Cortex of kidney (tissue), 1 donor: ENCODE results near the gene TNIP2.

Experiments
- DNase-seq: peaks from one replicate; lab custom pipeline; 2025; lab: John Stamatoyannopoulos, UW

The TNIP2 gene

GRCh38 chr4:2755821-2756690, at the start of gene TNIP2:
Gene TNIP2 (minus strand): TSS chr4:2756336. CDS start chr4:2756289, 47 bp downstream.
- no peak for DNase-seq

GRCh38 chr4:2804973-2805501, 48.9 kb upstream of the TNIP2 start:
- no peak for DNase-seq

GRCh38 chr4:2804449-2804972, 48.4 kb upstream of the TNIP2 start:
- DNase-seq = no peak

GRCh38 chr4:2803624-2804448, 47.7 kb upstream of the TNIP2 start:
- DNase-seq = no peak

GRCh38 chr4:2802618-2803531, 46.7 kb upstream of the TNIP2 start:
- DNase-seq = no peak

- DNase-seq = no peak
Observed at GRCh38 chr4:2800691-2801596, 44.8 kb upstream of the TNIP2 start.

GRCh38 chr4:2799971-2800690, 44.0 kb upstream of the TNIP2 start:
- no peak for DNase-seq

GRCh38 chr4:2799224-2799911, 43.2 kb upstream of the TNIP2 start:
- DNase-seq = no peak

- no peak for DNase-seq
Observed at GRCh38 chr4:2798399-2799223, 42.5 kb upstream of the TNIP2 start.

- DNase-seq = no peak
Observed at GRCh38 chr4:2797545-2798305, 41.6 kb upstream of the TNIP2 start.

GRCh38 chr4:2796849-2797544, 40.9 kb upstream of the TNIP2 start:
- no peak for DNase-seq

GRCh38 chr4:2795893-2796848, 40.0 kb upstream of the TNIP2 start:
- DNase-seq = no peak

GRCh38 chr4:2795300-2795892, 39.3 kb upstream of the TNIP2 start:
- DNase-seq = no peak

- DNase-seq = no peak
Observed at GRCh38 chr4:2794486-2795299, 38.6 kb upstream of the TNIP2 start.
